ENCODE data around the gene EPM2A. TPM values are rescaled to one million over a fixed set of nuclear protein-coding genes. Genes with fewer than 3 reads are reported as not detected.

The EPM2A gene
- total RNA-seq, 1 experiment from 2014 or later: 6.4 TPM

DNA sequence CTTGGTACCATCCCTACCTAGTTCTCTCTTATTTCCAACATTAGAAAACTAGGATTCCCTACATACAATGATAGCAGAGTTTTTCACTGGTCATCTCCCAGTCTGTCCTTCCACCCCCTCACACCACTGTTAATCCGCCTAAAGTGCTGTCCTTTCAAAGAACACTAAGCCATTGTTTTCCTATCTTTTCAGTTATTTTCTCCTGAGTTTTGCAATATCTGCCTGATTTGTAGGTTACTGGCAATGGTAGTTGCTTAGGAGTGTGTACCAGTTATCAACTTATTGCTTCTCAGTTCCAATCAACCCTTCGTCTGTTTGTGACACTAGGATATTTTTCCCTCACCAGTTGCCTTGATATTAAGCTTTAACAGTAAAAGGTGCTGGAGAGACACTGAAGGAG, 135.0 kb downstream of the EPM2A start:
- Histone ChIP-seq H3K9me3 (ENCODE audit: control insufficient read depth in 1 of 2, insufficient read depth in 1 of 2, low read depth in 1 of 2, low read length in 2 of 2) (no peaks in the 10 kb centered on the region), H3K27ac (ENCODE audit: low read depth, low read length) (no peak overlapping the region), H3K36me3 (ENCODE audit: control insufficient read depth in 1 of 2, insufficient read depth in 2 of 2, low read length in 2 of 2) (no peaks in the 10 kb centered on the region), H3K4me3 (replicated peaks in 1 of 2; ENCODE audit: low read depth in 1 of 2, low read length in 2 of 2) (no peak overlapping the region), H3K79me2 (ENCODE audit: insufficient read depth, low read length) (no peaks in the 10 kb centered on the region), H3K4me2 (ENCODE audit: low read length) (no peak overlapping the region), H3K9me2 (ENCODE audit: insufficient read depth) (0 out of 2 replicates have a peak, but pooled peaks cover 4% of the 10 kb centered on the region), H3K27me3 (ENCODE audit: insufficient read depth, low read length) (no peaks in the 10 kb centered on the region), H4K20me1 (ENCODE audit: insufficient read depth) (no peaks in the 10 kb centered on the region), H3K9ac (ENCODE audit: low read length) (no peak overlapping the region), H2AFZ (ENCODE audit: low read depth, low read length, poor library complexity, severe bottlenecking) (no peak overlapping the region), H3K4me1 (ENCODE audit: control insufficient read depth in 1 of 2, insufficient read depth in 2 of 2, low read length in 2 of 2) (no peaks in the 10 kb centered on the region)
- CTCF ChIA-PET: no interaction called here
- DNase-seq (ENCODE audit: low read depth, low spot score) (no peak), ATAC-seq (no peak)
- RAD21 ChIA-PET (ENCODE audit: low non-redundant PET in 1 of 2, low total read pairs in 2 of 2, uncharacterized antibody in 2 of 2, unreplicated experiment in 2 of 2): no interaction called here
- intact Hi-C loops (cut with micrococcal nuclease): no loop called here
- POLR2A ChIA-PET: no interaction called here
- TF ChIP-seq SP1 (IDR thresholded peaks at IDR 0.05; ENCODE audit: low read depth) (no peak), FOSL1 (IDR thresholded peaks at IDR 0.05; ENCODE audit: low read depth) (no peak), EGR1 (IDR thresholded peaks at IDR 0.05; ENCODE audit: low read depth) (no peak), POLR2A (IDR thresholded peaks at IDR 0.05; ENCODE audit: borderline replicate concordance, extremely low read depth, insufficient read depth, insufficient read length) (no peak), ZFX (IDR thresholded peaks at IDR 0.05) (no peak), JUND (IDR thresholded peaks at IDR 0.05) (no peak), SIN3A (IDR thresholded peaks at IDR 0.05; ENCODE audit: low read depth) (no peak), ELF1 (IDR thresholded peaks at IDR 0.05; ENCODE audit: borderline replicate concordance, low read depth) (no peak), ZBTB33 (IDR thresholded peaks at IDR 0.05; ENCODE audit: extremely low read depth, insufficient replicate concordance, low read length) (no peak), TCF7L2 (IDR thresholded peaks at IDR 0.05; ENCODE audit: borderline replicate concordance, extremely low read depth, insufficient read depth, insufficient read length) (no peak)
- TF ChIP-seq, protein P1, sequence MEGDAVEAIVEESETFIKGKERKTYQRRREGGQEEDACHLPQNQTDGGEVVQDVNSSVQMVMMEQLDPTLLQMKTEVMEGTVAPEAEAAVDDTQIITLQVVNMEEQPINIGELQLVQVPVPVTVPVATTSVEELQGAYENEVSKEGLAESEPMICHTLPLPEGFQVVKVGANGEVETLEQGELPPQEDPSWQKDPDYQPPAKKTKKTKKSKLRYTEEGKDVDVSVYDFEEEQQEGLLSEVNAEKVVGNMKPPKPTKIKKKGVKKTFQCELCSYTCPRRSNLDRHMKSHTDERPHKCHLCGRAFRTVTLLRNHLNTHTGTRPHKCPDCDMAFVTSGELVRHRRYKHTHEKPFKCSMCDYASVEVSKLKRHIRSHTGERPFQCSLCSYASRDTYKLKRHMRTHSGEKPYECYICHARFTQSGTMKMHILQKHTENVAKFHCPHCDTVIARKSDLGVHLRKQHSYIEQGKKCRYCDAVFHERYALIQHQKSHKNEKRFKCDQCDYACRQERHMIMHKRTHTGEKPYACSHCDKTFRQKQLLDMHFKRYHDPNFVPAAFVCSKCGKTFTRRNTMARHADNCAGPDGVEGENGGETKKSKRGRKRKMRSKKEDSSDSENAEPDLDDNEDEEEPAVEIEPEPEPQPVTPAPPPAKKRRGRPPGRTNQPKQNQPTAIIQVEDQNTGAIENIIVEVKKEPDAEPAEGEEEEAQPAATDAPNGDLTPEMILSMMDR (IDR thresholded peaks at IDR 0.05 in 2 of 3, conservative IDR thresholded peaks at IDR 0.05 in 1 of 3; ENCODE audit: borderline replicate concordance in 1 of 3, insufficient read depth in 1 of 3, low read depth in 2 of 3, low read length in 2 of 3): no peak
- BruUV-seq (replicated peaks): no TSS peak
